ENCODE data around the gene GLIS2.

The GLIS2 gene

GRCh38 chr16:4291699-4292098 is 24.2 kb upstream of the GLIS2 start:
- ChIA-PET CTCF (interaction anchor here (1.5 to 4.0 kb wide), 2 partner anchors 37 to 112 kb away, joined by 4 to 45 read pairs; no protein-coding TSS in a partner anchor), POLR2A (interaction anchor here (0.7 to 1.6 kb wide), 2 partner anchors 16 to 19 kb away, joined by 3 read pairs; partner anchors contain the start of gene TFAP4)
- Histone ChIP-seq H3K9me3 (ENCODE audit: control insufficient read depth, insufficient read depth, low read depth, low read length) (no peaks in the 10 kb centered on the region), H3K36me3 (ENCODE audit: control insufficient read depth in 2 of 2, insufficient read depth in 1 of 2, low read length in 2 of 2) (no peaks in the 10 kb centered on the region), H3K4me3 (ENCODE audit: low read depth, low read length) (no peak overlapping the region), H3K4me1 (ENCODE audit: control insufficient read depth, insufficient read depth, low read length) (peaks cover 4% of the 10 kb centered on the region; the same call in 1 of the 2 replicates), H3K27ac (ENCODE audit: extremely low read depth, low read depth, low read length) (no peak overlapping the region)
- TF ChIP-seq ZNF132 (tag by site-specific recombination; IDR thresholded peaks at IDR 0.05; ENCODE audit: borderline replicate concordance) (no peak), ZNF121 (tag by site-specific recombination; IDR thresholded peaks at IDR 0.05) (peak; percentile 85), ZNF747 (tag by site-specific recombination; IDR thresholded peaks at IDR 0.05) (no peak), ZSCAN5A (tag by site-specific recombination; IDR thresholded peaks at IDR 0.05) (no peak), BCL6B (tag by site-specific recombination; IDR thresholded peaks at IDR 0.05) (no peak), ZNF518A (tag by site-specific recombination; conservative IDR thresholded peaks at IDR 0.05; ENCODE audit: low read depth) (no peak), ZNF843 (tag by site-specific recombination; IDR thresholded peaks at IDR 0.05) (no peak)

GRCh38 chr16:4293181-4293716 is 22.6 kb upstream of the GLIS2 start:
- no peak overlapping the region for H3K4me3 ChIP-seq (ENCODE audit: low read depth, low read length)
- POLR2A ChIA-PET, result interaction anchor here (0.6 to 1.4 kb wide), 4 partner anchors 11 to 22 kb away, joined by 3 to 5 read pairs (median 4); no protein-coding TSS in a partner anchor
- CTCF ChIA-PET, result interaction anchor here (1.5 to 3.2 kb wide), 4 partner anchors 19 to 112 kb away, joined by 6 to 19 read pairs (median 11); no protein-coding TSS in a partner anchor
- TF ChIP-seq KLF8 (tag by site-specific recombination; IDR thresholded peaks at IDR 0.05), result no peak
- no peak for TF ChIP-seq ZNF837 (tag by site-specific recombination; IDR thresholded peaks at IDR 0.05)
- no peak for TF ChIP-seq ZNF341 (tag by site-specific recombination; IDR thresholded peaks at IDR 0.05; ENCODE audit: low read depth)
- TF ChIP-seq ZBTB21 (tag by site-specific recombination; IDR thresholded peaks at IDR 0.05), result no peak
- no peak for TF ChIP-seq MYNN (tag by site-specific recombination; IDR thresholded peaks at IDR 0.05; ENCODE audit: borderline replicate concordance)
- no peak for TF ChIP-seq REPIN1 (tag by site-specific recombination; IDR thresholded peaks at IDR 0.05; ENCODE audit: low read depth)
- no peak for TF ChIP-seq ZNF394 (tag by site-specific recombination; IDR thresholded peaks at IDR 0.05; ENCODE audit: borderline replicate concordance)
- no peak for TF ChIP-seq ZNF629 (tag by site-specific recombination; IDR thresholded peaks at IDR 0.05)
- no peak for TF ChIP-seq ZNF23 (tag by site-specific recombination; IDR thresholded peaks at IDR 0.05; ENCODE audit: borderline replicate concordance)
- no peak for TF ChIP-seq ZNF398 (tag by site-specific recombination; IDR thresholded peaks at IDR 0.05)
- no peak for TF ChIP-seq ZNF133 (tag by site-specific recombination; IDR thresholded peaks at IDR 0.05)
- no peak for TF ChIP-seq ZNF169 (tag by site-specific recombination; IDR thresholded peaks at IDR 0.05)
- TF ChIP-seq ZNF19 (tag by site-specific recombination; IDR thresholded peaks at IDR 0.05; ENCODE audit: low read depth), result no peak
- TF ChIP-seq ZNF704 (tag by site-specific recombination; IDR thresholded peaks at IDR 0.05), result no peak
- TF ChIP-seq ZNF747 (tag by site-specific recombination; IDR thresholded peaks at IDR 0.05), result no peak
- TF ChIP-seq ZFP69B (tag by site-specific recombination; IDR thresholded peaks at IDR 0.05), result no peak
- H3K27ac ChIP-seq (ENCODE audit: extremely low read depth, low read depth, low read length), result no peak overlapping the region
- H3K4me1 ChIP-seq (ENCODE audit: control insufficient read depth, insufficient read depth, low read length), result peaks cover 4% of the 10 kb centered on the region; the same call in 1 of the 2 replicates
- H3K9me3 ChIP-seq (ENCODE audit: control insufficient read depth, insufficient read depth, low read depth, low read length), result no peaks in the 10 kb centered on the region
- no peaks in the 10 kb centered on the region for H3K36me3 ChIP-seq (ENCODE audit: control insufficient read depth in 2 of 2, insufficient read depth in 1 of 2, low read length in 2 of 2)
